GM12892 (cell line): Measurements from ENCODE around the gene PON1.

Experiments used
- POLR2A ChIP-seq: IDR thresholded peaks from 2 replicates; pipeline ENCODE4 v1.6.1; 2011; ENCODE audit warnings: low read depth, low read length, control low read depth
- POLR2AphosphoS5 ChIP-seq: IDR thresholded peaks from 2 replicates; pipeline ENCODE4 v1.6.1; 2011; ENCODE audit warnings: low read depth, low read length, control low read depth
- TAF1 ChIP-seq: IDR thresholded peaks from 2 replicates; pipeline ENCODE4 v1.6.1; 2011; ENCODE audit warnings: low read depth, mild to moderate bottlenecking, control low read depth, low read length, borderline replicate concordance

DNA sequence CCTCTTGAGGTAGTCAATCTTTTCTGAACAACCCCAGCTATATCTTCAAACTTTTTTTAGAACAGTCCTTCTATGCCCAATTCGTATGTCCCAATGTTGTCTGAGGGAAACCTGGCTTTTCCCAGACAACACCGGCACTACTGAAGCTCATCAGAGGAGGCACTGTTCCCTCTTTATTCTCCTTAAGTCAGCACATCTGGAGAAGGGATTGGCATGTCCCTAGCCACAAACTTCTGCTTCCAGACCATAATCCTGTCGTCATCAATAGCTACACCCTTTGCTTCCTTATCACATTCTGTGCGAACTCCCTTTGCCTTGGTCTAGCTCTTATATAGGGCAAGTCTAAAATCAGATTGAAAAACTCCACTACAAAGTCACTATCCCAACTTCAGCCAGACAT lies 49.0 kb upstream of the PON1 start:
- TF ChIP-seq POLR2AphosphoS5 (no peak), POLR2A (no peak), TAF1 (no peak)
